CD14-positive monocyte (primary cell): Measurements from ENCODE around the gene CENPH. TPM values are rescaled to one million over a fixed set of nuclear protein-coding genes. Genes with fewer than 3 reads are reported as not detected.

Experiments
- DNase-seq, 3 donors: peaks; one replicate each; pipeline ENCODE4 v3.0.0-alpha.2; 2011 to 2022
- H2AFZ ChIP-seq: 2 replicates; pipeline ENCODE4 v1.6.0; 2012; ENCODE audit warnings: mild to moderate bottlenecking, low read depth, low read length, inconsistent platforms; ENCODE audit not compliant: insufficient read depth, poor library complexity, severe bottlenecking
- H3K27ac ChIP-seq, 2 donors: 1 replicate in 1 of 2; 2 replicates in 1 of 2; pipeline ENCODE4 v1.5.1; 2012 to 2013; ENCODE audit warnings: low read length in 2 of 2, control low read depth in 1 of 2, inconsistent platforms in 1 of 2, low read depth in 1 of 2, mild to moderate bottlenecking in 1 of 2
- H3K27me3 ChIP-seq, 2 donors: one replicate each; pipeline versions ENCODE4 v1.6.0 to v1.6.1; 2011 to 2013; ENCODE audit warnings: low read length in 2 of 2; ENCODE audit not compliant: control insufficient read depth in 2 of 2, insufficient read depth in 2 of 2
- H3K36me3 ChIP-seq, 2 donors: replicated peaks in 1 of 2; 1 replicate in 1 of 2; 2 replicates in 1 of 2; pipeline versions ENCODE4 v1.5.1 to v1.6.1; 2012 to 2013; ENCODE audit warnings: low read length in 2 of 2, control low read depth in 1 of 2, inconsistent platforms in 1 of 2, mild to moderate bottlenecking in 1 of 2; ENCODE audit not compliant: insufficient read depth in 2 of 2, control insufficient read depth in 1 of 2
- H3K4me1 ChIP-seq, 2 donors: 1 replicate in 1 of 2; 2 replicates in 1 of 2; pipeline versions ENCODE4 v1.5.1 to v1.6.1; 2012 to 2013; ENCODE audit warnings: low read length in 2 of 2, control low read depth in 1 of 2, inconsistent platforms in 1 of 2, mild to moderate bottlenecking in 1 of 2, moderate library complexity in 1 of 2; ENCODE audit not compliant: insufficient read depth in 2 of 2, control insufficient read depth in 1 of 2
- H3K4me2 ChIP-seq: replicated peaks from 2 replicates; pipeline ENCODE3; 2012; ENCODE audit warnings: low read length, moderate library complexity, mild to moderate bottlenecking; ENCODE audit not compliant: poor library complexity, severe bottlenecking; ENCODE audit errors: extremely low read depth
- H3K4me3 ChIP-seq, 3 experiments: fragments of 200-600 bp in 1 of 3; sonication (generic) in 1 of 3; replicated peaks in 1 of 3; 1 replicate in 2 of 3; 2 replicates in 1 of 3; pipeline ENCODE4 v1.5.1; 2011 to 2013; ENCODE audit warnings: low read length in 3 of 3, mild to moderate bottlenecking in 3 of 3, control low read depth in 2 of 3, low read depth in 2 of 3, inconsistent platforms in 1 of 3, moderate library complexity in 1 of 3
- H3K79me2 ChIP-seq: 2 replicates; pipeline ENCODE4 v1.6.0; 2012; ENCODE audit warnings: mild to moderate bottlenecking, control low read depth, inconsistent platforms, low read length, moderate library complexity; ENCODE audit not compliant: insufficient read depth
- H3K9ac ChIP-seq: 2 replicates; pipeline ENCODE4 v1.6.0; 2017; ENCODE audit warnings: low read length, mild to moderate bottlenecking; ENCODE audit not compliant: insufficient read depth, poor library complexity, severe bottlenecking
- H3K9me3 ChIP-seq, 2 donors: replicated peaks in 1 of 2; 1 replicate in 1 of 2; 2 replicates in 1 of 2; pipeline versions ENCODE4 v1.5.1 to v1.6.1; 2012 to 2013; ENCODE audit warnings: low read length in 2 of 2, control low read depth in 1 of 2; ENCODE audit not compliant: control insufficient read depth in 1 of 2, insufficient read depth in 1 of 2
- H4K20me1 ChIP-seq: 2 replicates; pipeline ENCODE4 v1.6.0; 2012; ENCODE audit warnings: mild to moderate bottlenecking, low read length, control low read depth, moderate library complexity; ENCODE audit not compliant: insufficient read depth
- H3K27ac Mint-ChIP-seq, 7 donors: one replicate each; pipeline ENCODE4 v1.8.0; 2020; ENCODE audit warnings: mild to moderate bottlenecking in 7 of 7, mixed read lengths in 7 of 7, moderate library complexity in 6 of 7, inconsistent platforms in 2 of 7
- H3K27me3 Mint-ChIP-seq, 3 donors: one replicate each; pipeline ENCODE4 v1.8.0; 2021 to 2022; ENCODE audit warnings: low read depth in 3 of 3, mild to moderate bottlenecking in 3 of 3, mixed read lengths in 3 of 3, moderate library complexity in 3 of 3, inconsistent platforms in 1 of 3
- H3K36me3 Mint-ChIP-seq, 2 donors: one replicate each; pipeline ENCODE4 v1.8.0; 2020; ENCODE audit warnings: mixed read lengths in 2 of 2, inconsistent platforms in 1 of 2, mild to moderate bottlenecking in 1 of 2
- H3K4me1 Mint-ChIP-seq: one replicate; pipeline ENCODE4 v1.8.0; 2020; ENCODE audit warnings: mild to moderate bottlenecking, mixed read lengths
- H3K4me3 Mint-ChIP-seq, 2 donors: one replicate each; pipeline ENCODE4 v1.8.0; 2020; ENCODE audit warnings: mild to moderate bottlenecking in 2 of 2, mixed read lengths in 2 of 2, moderate library complexity in 1 of 2
- H3K9me3 Mint-ChIP-seq, 7 donors: one replicate each; pipeline ENCODE4 v1.8.0; 2020 to 2022; ENCODE audit warnings: mixed read lengths in 7 of 7, mild to moderate bottlenecking in 6 of 7, moderate library complexity in 6 of 7, inconsistent platforms in 2 of 7
- WGBS: methylation state at CpG from one replicate; pipeline ENCODE4 v1.1.5; 2013; ENCODE audit warnings: missing lambda C conversion rate; ENCODE audit not compliant: insufficient coverage; 5-methylcytosine and 5-hydroxymethylcytosine counted together
- intact Hi-C, 2 donors: fragments of 100-400 bp; cut with micrococcal nuclease; formaldehyde crosslinking; loops; one replicate each; pipeline versions ENCODE4 v1.15.0 to v1.15.1; 2023
- polyA plus RNA-seq, 3 donors: library from polyadenylated mRNA; depleted of rRNA in 1 of 3; unstranded in 2 of 3; stranded (reverse) in 1 of 3; fragments of 300-500 nt in 2 of 3; fragments of >200 nt in 1 of 3; fragmentation: Illumina TruSeq in 2 of 3; gene quantifications; 1 replicate in 2 of 3; 2 replicates in 1 of 3; pipeline ENCODE4 v1.2.3, GENCODE V29; 2012 to 2021
- TF ChIP-seq, protein P1 (sequence below): fragments of 200-600 bp; IDR thresholded peaks from one replicate; pipeline ENCODE4 v1.8.0; 2022; ENCODE audit warnings: antibody characterized with exemption, mild to moderate bottlenecking

CENPH gene
- polyA plus RNA-seq, 3 donors, result 0.57 to 0.73 (median 0.61) TPM

DNA sequence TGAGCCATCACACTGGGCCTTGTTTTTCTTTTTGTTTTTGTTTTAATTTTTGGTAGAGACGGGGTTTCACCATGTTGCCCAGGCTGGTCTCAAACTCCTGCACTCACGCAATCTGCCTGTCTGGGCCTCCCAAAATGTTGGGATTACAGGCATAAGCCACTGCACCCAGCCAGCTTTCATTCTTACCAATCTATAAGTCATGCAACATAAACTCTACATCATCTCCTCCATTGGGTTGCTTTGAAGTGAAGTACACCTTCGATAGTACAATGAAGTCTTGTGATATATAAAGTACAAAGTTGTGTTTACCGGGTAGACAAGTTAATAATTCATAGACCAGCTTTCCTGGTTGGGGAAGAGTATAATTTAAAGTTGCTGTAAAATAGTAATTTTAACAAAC is 36.5 kb downstream of the CENPH start:
- Mint-ChIP-seq H3K36me3 (peaks cover 30 to 63% of the 10 kb centered on the region in 2 donors), H3K27me3 (peaks cover 0 to 2% (median 0%) of the 10 kb centered on the region in 3 donors), H3K4me3 (no peak overlapping the region), H3K4me1 (no peaks in the 10 kb centered on the region), H3K27ac (peak overlapping the region in 1 of 7 donors; percentile 71), H3K9me3 (no peaks in the 10 kb centered on the region)
- intact Hi-C loops, result no loop called here
- Histone ChIP-seq H3K27ac (no peak overlapping the region), H3K27me3 (no peaks in the 10 kb centered on the region), H3K36me3 (peaks cover 36 to 47% of the 10 kb centered on the region in 2 donors), H3K4me3 (no peak overlapping the region), H3K9ac (no peak overlapping the region), H4K20me1 (peaks cover 11% of the 10 kb centered on the region), H3K4me1 (no peaks in the 10 kb centered on the region), H3K4me2 (no peak overlapping the region), H2AFZ (no peak overlapping the region), H3K79me2 (peaks cover 33% of the 10 kb centered on the region), H3K9me3 (no peaks in the 10 kb centered on the region)
- 100% methylated on average over 3 of the region's 4 CpGs for WGBS
- TF ChIP-seq, protein P1, sequence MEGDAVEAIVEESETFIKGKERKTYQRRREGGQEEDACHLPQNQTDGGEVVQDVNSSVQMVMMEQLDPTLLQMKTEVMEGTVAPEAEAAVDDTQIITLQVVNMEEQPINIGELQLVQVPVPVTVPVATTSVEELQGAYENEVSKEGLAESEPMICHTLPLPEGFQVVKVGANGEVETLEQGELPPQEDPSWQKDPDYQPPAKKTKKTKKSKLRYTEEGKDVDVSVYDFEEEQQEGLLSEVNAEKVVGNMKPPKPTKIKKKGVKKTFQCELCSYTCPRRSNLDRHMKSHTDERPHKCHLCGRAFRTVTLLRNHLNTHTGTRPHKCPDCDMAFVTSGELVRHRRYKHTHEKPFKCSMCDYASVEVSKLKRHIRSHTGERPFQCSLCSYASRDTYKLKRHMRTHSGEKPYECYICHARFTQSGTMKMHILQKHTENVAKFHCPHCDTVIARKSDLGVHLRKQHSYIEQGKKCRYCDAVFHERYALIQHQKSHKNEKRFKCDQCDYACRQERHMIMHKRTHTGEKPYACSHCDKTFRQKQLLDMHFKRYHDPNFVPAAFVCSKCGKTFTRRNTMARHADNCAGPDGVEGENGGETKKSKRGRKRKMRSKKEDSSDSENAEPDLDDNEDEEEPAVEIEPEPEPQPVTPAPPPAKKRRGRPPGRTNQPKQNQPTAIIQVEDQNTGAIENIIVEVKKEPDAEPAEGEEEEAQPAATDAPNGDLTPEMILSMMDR, result no peak
- DNase-seq, result no peak

- H3K27me3 ChIP-seq, result no peaks in the 10 kb centered on the region
- TF ChIP-seq, protein P1, result no peak
- Mint-ChIP-seq H3K9me3 (no peaks in the 10 kb centered on the region), H3K4me1 (peaks cover 6% of the 10 kb centered on the region), H3K27me3 (no peaks in the 10 kb centered on the region), H3K36me3 (peaks cover 23 to 42% of the 10 kb centered on the region in 2 donors), H3K4me3 (no peak overlapping the region), H3K27ac (peak overlapping the region in 1 of 7 donors; percentile 26)
- no peak overlapping the region for H3K9ac ChIP-seq
- no peak overlapping the region for H3K27ac ChIP-seq
- H3K9me3 ChIP-seq, result no peaks in the 10 kb centered on the region
- no peak overlapping the region for H3K4me2 ChIP-seq
- peaks cover under 1 to 1% of the 10 kb centered on the region in 2 donors for H3K4me1 ChIP-seq
- no peak overlapping the region for H2AFZ ChIP-seq
- H3K79me2 ChIP-seq, result peaks cover 10% of the 10 kb centered on the region
- whole genome bisulfite sequencing, result 94% methylated on average over 2 of the region's 2 CpGs
- H3K36me3 ChIP-seq, result peaks cover 33 to 38% of the 10 kb centered on the region in 2 donors
- no peaks in the 10 kb centered on the region for H4K20me1 ChIP-seq
- intact Hi-C loops, result loop anchor here (5.0 to 10.0 kb wide), 3 partner anchors 105 to 138 kb away; partner anchors contain the start of genes AK6 (in 1 of the 2), CCDC125 (in 1 of the 2), RAD17 (in 1 of the 2) and SLC30A5 (in 1 of the 2)
- H3K4me3 ChIP-seq, result no peak overlapping the region
- no peak for DNase-seq
These were observed 40.8 kb downstream of the CENPH start for GRCh38 chr5:69230181-69230580.
